ENCODE results near the gene CCT5. TPM values are rescaled to one million over a fixed set of nuclear protein-coding genes. Genes with fewer than 3 reads are reported as not detected.

CCT5 gene
- 382 and 542 TPM in 2 replicates for total RNA-seq

- H3K27me3 ChIP-seq (ENCODE audit: control insufficient read depth, insufficient read depth, low read length): no peaks in the 10 kb centered on the region
- H3K36me3 ChIP-seq (ENCODE audit: control insufficient read depth, insufficient read depth, low read length): peaks cover 3% of the 10 kb centered on the region
- no peak for FAIRE-seq
- TF ChIP-seq, protein P1, sequence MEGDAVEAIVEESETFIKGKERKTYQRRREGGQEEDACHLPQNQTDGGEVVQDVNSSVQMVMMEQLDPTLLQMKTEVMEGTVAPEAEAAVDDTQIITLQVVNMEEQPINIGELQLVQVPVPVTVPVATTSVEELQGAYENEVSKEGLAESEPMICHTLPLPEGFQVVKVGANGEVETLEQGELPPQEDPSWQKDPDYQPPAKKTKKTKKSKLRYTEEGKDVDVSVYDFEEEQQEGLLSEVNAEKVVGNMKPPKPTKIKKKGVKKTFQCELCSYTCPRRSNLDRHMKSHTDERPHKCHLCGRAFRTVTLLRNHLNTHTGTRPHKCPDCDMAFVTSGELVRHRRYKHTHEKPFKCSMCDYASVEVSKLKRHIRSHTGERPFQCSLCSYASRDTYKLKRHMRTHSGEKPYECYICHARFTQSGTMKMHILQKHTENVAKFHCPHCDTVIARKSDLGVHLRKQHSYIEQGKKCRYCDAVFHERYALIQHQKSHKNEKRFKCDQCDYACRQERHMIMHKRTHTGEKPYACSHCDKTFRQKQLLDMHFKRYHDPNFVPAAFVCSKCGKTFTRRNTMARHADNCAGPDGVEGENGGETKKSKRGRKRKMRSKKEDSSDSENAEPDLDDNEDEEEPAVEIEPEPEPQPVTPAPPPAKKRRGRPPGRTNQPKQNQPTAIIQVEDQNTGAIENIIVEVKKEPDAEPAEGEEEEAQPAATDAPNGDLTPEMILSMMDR (IDR thresholded peaks at IDR 0.05; ENCODE audit: insufficient read depth, low read length, severe bottlenecking): no peak
- DNase-seq (ENCODE audit: low read depth): peak; percentile 94
- H3K4me3 ChIP-seq (ENCODE audit: low read depth, low read length): peak within 1 kb of the TSS; percentile 79
These were observed at the start of gene CCT5 for GRCh38 chr5:10249948-10250805. Gene CCT5, plus strand, starts transcription at chr5:10250280. Its CDS starts 61 bp downstream, at chr5:10250341.

DNA sequence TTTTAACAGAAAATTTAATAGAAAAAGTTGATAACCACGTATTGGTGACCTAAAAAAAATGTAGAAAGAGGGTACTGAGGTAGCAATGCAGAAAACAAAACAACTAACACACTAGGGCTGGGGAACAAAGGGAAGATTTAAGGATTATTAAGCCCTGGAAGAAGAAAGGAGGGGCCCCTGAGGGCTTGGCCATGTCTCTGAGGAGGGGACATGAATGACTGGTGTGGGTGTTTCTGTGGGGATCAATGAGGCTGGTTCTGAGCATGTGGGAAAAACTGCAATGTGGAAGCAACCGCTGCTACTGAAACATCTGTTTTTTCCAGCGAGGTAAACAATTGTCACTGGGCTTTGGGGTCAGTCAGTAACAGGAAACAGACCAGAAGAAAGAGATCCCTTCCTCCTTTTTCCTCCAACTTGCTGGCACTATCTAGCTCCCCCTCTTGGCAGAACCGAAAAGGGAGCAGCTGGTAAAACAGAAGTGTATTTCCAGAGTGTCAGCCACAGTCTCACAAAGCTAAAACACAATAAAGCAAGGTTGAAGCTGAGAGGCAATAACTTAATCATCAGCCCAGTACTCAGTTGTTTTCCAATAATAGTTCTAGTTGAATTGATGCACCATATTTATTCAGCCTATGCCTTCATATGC is 48.7 kb upstream of the CCT5 start:
- H3K27me3 ChIP-seq (ENCODE audit: control insufficient read depth, insufficient read depth, low read length): no peaks in the 10 kb centered on the region
- no peak for FAIRE-seq
- TF ChIP-seq, protein P1 (IDR thresholded peaks at IDR 0.05; ENCODE audit: insufficient read depth, low read length, severe bottlenecking): peak; percentile 26
- no peaks in the 10 kb centered on the region for H3K36me3 ChIP-seq (ENCODE audit: control insufficient read depth, insufficient read depth, low read length)
- DNase-seq (ENCODE audit: low read depth): no peak
- no peak overlapping the region for H3K4me3 ChIP-seq (ENCODE audit: low read depth, low read length)

GRCh38 chr5:10202089-10202910 is 47.8 kb upstream of the CCT5 start:
- FAIRE-seq: no peak

GRCh38 chr5:10209004-10209403 is 41.1 kb upstream of the CCT5 start:
- Histone ChIP-seq H3K36me3 (ENCODE audit: control insufficient read depth, insufficient read depth, low read length) (no peaks in the 10 kb centered on the region), H3K27me3 (ENCODE audit: control insufficient read depth, insufficient read depth, low read length) (no peaks in the 10 kb centered on the region), H3K4me3 (ENCODE audit: low read depth, low read length) (no peak overlapping the region)
- FAIRE-seq (no peak), DNase-seq (ENCODE audit: low read depth) (no peak)
- TF ChIP-seq, protein P1 (IDR thresholded peaks at IDR 0.05; ENCODE audit: insufficient read depth, low read length, severe bottlenecking): no peak

More at GRCh38 chr5:10202089-10202910, 47.8 kb upstream of the CCT5 start:
- DNase-seq (ENCODE audit: low read depth): no peak
- Histone ChIP-seq H3K36me3 (ENCODE audit: control insufficient read depth, insufficient read depth, low read length) (no peaks in the 10 kb centered on the region), H3K4me3 (ENCODE audit: low read depth, low read length) (no peak overlapping the region), H3K27me3 (ENCODE audit: control insufficient read depth, insufficient read depth, low read length) (no peaks in the 10 kb centered on the region)
- TF ChIP-seq, protein P1 (IDR thresholded peaks at IDR 0.05; ENCODE audit: insufficient read depth, low read length, severe bottlenecking): no peak

DNA sequence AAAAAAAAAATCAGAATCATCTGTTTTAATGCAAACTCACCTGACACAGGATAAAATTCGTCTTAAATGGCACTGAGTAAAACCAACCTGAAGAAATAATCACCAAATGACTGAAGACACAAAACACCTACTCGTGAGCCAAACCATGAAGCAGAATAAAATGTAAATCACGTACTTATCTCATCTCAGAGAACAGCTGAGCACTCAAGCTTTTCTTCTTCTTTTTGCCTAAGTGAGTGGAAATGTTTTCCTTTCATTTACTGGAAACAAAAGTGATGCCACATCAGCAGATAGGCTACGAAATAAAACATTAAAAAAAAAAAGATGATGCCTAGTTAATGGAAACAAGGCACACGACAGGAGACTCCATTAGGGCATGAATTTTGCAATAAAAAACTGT is 36.8 kb upstream of the CCT5 start:
- Histone ChIP-seq H3K27me3 (ENCODE audit: control insufficient read depth, insufficient read depth, low read length) (no peaks in the 10 kb centered on the region), H3K36me3 (ENCODE audit: control insufficient read depth, insufficient read depth, low read length) (no peaks in the 10 kb centered on the region), H3K4me3 (ENCODE audit: low read depth, low read length) (no peak overlapping the region)
- TF ChIP-seq, protein P1 (IDR thresholded peaks at IDR 0.05; ENCODE audit: insufficient read depth, low read length, severe bottlenecking): no peak
- FAIRE-seq (no peak), DNase-seq (ENCODE audit: low read depth) (no peak)

All from bronchial epithelial cell (primary cell).